T47D (cell line): ENCODE measurements around the gene GEMIN4.
"Not testable (repeated sequence)": the region's sequence is repeated elsewhere in the genome, so short reads cannot be mapped to it uniquely, and the experiment has no call there.

Experiments
- DNase-seq, 2 experiments: peaks; one replicate each; pipeline versions ENCODE4 v3.0.0 to v3.0.0-alpha.2; 2011 to 2012; ENCODE audit warnings: low read depth in 1 of 2, low spot score in 1 of 2
- JUND ChIP-seq: IDR thresholded peaks from 2 replicates; pipeline ENCODE4 v1.6.1; 2012; ENCODE audit warnings: low read depth
- in situ Hi-C: cut with HindIII; loops from 2 replicates; pipeline ENCODE4 v1.10.0; 2016; ENCODE audit warnings: low sequenced_read_pairs, low pct_unique_long_range_greater_than_20kb

Gene GEMIN4

GRCh38 chr17:752002-752619, at the start of gene GEMIN4:
GEMIN4 (minus strand) TSS chr17:752264; CDS start chr17:752142, 122 bp downstream.
- TF ChIP-seq JUND, result no peak
- in situ Hi-C loops, result no loop called here
- DNase-seq, result peak; percentile 81 to 86

GRCh38 chr17:801660-802059, 49.6 kb upstream of the GEMIN4 start:
- in situ Hi-C loops, result no loop called here
- TF ChIP-seq JUND, result no peak
- DNase-seq, result no peak

GRCh38 chr17:800446-801242, 48.6 kb upstream of the GEMIN4 start:
- no peak for DNase-seq
- in situ Hi-C loops, result no loop called here
- no peak for TF ChIP-seq JUND

- in situ Hi-C loops, result no loop called here
- no peak for TF ChIP-seq JUND
- DNase-seq, result no peak
Measured at GRCh38 chr17:799261-799660, 47.2 kb upstream of the GEMIN4 start.

- TF ChIP-seq JUND, result no peak
- in situ Hi-C loops, result no loop called here
- DNase-seq, result no peak
Measured at GRCh38 chr17:798246-798645, 46.2 kb upstream of the GEMIN4 start.

- in situ Hi-C loops, result no loop called here
- TF ChIP-seq JUND, result no peak
- DNase-seq, result no peak
Measured at GRCh38 chr17:797236-797840, 45.3 kb upstream of the GEMIN4 start.

GRCh38 chr17:796609-797008, 44.5 kb upstream of the GEMIN4 start:
- no peak for DNase-seq
- TF ChIP-seq JUND, result no peak
- in situ Hi-C loops, result no loop called here

- no peak for TF ChIP-seq JUND
- DNase-seq, result no peak
- in situ Hi-C loops, result no loop called here
Measured at GRCh38 chr17:795721-796120, 43.7 kb upstream of the GEMIN4 start.

GRCh38 chr17:795276-795675, 43.2 kb upstream of the GEMIN4 start:
- no peak for TF ChIP-seq JUND
- in situ Hi-C loops, result no loop called here
- no peak for DNase-seq

- in situ Hi-C loops, result no loop called here
- TF ChIP-seq JUND, result no peak
- peak; percentile 68 to 76 for DNase-seq
Measured at GRCh38 chr17:794876-795275, 42.8 kb upstream of the GEMIN4 start.

GRCh38 chr17:792277-792676, 40.2 kb upstream of the GEMIN4 start:
- in situ Hi-C loops, result no loop called here
- TF ChIP-seq JUND, result no peak
- DNase-seq, result peak in 1 of 2 experiments; percentile 24

GRCh38 chr17:791829-792228, 39.8 kb upstream of the GEMIN4 start:
- in situ Hi-C loops, result no loop called here
- DNase-seq, result no peak
- no peak for TF ChIP-seq JUND

GRCh38 chr17:790874-791247, 38.8 kb upstream of the GEMIN4 start:
- DNase-seq, in situ Hi-C loops: not testable (repeated sequence)

GRCh38 chr17:789931-790873, 38.1 kb upstream of the GEMIN4 start:
- in situ Hi-C loops, DNase-seq: not testable (repeated sequence)
